Measurements from ENCODE around the gene PRKCH.
"Not testable (repeated sequence)": the region's sequence is repeated elsewhere in the genome, so short reads cannot be mapped to it uniquely, and the experiment has no call there.

The PRKCH gene

DNA sequence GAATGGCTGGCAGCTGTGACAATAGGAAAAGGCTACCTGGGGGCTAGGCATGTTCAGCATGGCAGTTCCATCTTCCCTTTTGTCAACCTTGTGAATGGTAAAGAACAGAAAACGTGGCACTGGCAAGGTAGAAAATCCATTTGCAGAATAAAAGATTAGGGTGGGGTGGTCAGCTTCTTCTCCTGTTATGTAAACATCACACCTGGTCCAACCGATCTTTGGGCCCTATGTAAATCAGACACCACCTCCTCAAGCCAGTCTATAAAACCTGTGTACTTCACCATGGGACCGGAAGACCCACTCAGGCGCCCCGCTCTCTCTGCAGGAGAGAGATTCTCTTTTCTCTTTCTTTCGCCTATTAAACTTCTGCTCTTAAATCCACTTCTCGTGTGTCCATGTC lies 20.6 kb upstream of the PRKCH start:
- no peak overlapping the region for H3K4me3 ChIP-seq (ENCODE audit: low read depth, low read length)
- no peak for DNase-seq (ENCODE audit: low read depth)
- TF ChIP-seq, protein P1, sequence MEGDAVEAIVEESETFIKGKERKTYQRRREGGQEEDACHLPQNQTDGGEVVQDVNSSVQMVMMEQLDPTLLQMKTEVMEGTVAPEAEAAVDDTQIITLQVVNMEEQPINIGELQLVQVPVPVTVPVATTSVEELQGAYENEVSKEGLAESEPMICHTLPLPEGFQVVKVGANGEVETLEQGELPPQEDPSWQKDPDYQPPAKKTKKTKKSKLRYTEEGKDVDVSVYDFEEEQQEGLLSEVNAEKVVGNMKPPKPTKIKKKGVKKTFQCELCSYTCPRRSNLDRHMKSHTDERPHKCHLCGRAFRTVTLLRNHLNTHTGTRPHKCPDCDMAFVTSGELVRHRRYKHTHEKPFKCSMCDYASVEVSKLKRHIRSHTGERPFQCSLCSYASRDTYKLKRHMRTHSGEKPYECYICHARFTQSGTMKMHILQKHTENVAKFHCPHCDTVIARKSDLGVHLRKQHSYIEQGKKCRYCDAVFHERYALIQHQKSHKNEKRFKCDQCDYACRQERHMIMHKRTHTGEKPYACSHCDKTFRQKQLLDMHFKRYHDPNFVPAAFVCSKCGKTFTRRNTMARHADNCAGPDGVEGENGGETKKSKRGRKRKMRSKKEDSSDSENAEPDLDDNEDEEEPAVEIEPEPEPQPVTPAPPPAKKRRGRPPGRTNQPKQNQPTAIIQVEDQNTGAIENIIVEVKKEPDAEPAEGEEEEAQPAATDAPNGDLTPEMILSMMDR (conservative IDR thresholded peaks at IDR 0.05; ENCODE audit: low read depth, low read length): no peak

DNA sequence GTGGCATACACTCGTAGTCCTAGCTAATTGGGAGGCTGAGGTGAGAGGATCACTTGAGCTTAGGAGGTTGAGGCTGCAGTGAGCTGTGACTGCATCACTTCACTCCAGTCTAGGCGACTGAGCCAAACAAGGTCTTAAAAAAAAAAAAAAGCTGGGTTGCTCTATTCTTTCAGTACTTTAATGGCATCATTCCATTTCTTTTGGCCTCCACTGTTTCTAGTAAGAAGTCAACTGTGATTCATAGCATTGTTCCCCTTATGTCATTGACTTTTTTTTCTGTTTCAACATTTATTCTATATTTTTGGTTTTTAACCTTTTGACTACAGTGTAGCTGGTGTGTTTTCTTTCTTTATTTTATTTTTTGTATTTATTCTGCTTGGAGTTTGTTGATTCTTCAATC lies 16.7 kb upstream of the PRKCH start:
- TF ChIP-seq, protein P1 (conservative IDR thresholded peaks at IDR 0.05; ENCODE audit: low read depth, low read length): no peak
- DNase-seq (ENCODE audit: low read depth): no peak
- no peak overlapping the region for H3K4me3 ChIP-seq (ENCODE audit: low read depth, low read length)

DNA sequence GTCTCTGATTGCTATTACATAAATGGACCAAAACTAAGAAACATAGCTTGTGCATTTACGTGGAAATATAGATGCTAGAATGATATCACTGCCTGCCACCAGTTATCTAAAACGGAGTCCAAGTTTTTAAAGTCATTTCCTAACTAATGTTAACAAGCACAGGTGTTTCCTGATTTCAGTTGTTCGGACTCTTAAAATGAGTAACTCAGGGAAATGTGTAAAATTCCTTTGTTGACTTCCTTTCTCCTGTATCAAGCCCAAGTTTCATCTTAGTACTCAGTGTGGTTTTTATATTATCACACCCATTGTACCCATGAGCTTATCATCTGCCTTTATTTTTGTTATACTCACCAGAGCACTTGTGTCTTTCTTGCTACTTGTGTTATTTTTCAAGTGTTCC lies 13.2 kb upstream of the PRKCH start:
- TF ChIP-seq, protein P1 (conservative IDR thresholded peaks at IDR 0.05; ENCODE audit: low read depth, low read length): no peak
- H3K4me3 ChIP-seq (ENCODE audit: low read depth, low read length): no peak overlapping the region
- DNase-seq (ENCODE audit: low read depth): no peak

DNA sequence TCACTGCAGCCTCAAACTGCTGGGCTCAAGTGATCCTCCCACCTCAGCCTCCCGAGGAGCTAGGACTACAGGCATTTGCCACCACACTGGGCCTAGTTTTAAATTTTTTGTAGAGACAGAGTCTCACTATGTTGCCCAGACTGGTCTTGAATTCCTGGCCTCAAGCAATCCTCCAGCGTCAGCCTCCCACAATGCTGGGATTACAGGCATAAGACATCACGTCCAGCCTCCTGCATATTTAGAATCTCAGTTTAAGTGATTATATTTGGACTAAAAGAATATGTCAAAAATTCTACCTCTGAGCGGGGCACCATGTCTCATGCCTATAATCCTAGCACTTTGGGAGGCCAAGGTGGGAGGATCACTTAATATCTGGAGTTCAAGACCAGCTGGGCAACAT lies 12.7 kb upstream of the PRKCH start:
- not testable (repeated sequence) for H3K4me3 ChIP-seq (ENCODE audit: low read depth, low read length); DNase-seq (ENCODE audit: low read depth)

DNA sequence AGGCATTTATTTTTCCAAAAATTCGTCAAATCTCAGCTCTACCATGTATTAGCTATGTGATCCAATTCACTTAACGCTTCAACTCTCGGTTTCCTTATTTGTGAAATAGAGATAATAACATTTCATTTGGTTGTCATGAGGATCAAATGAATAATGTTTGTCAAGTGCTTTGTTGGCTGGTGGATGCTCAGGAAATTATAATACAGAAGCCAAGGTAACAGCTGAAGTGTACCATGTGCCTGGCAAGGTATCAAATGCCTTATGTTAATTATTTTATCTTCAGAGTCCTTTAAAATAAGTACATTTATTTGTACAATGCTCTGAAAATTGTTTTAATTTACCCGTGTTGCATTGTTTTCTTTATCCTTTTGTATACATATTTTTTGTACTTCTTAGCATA lies 6.1 kb upstream of the PRKCH start:
- no peak overlapping the region for H3K4me3 ChIP-seq (ENCODE audit: low read depth, low read length)
- DNase-seq (ENCODE audit: low read depth): no peak
- TF ChIP-seq, protein P1 (conservative IDR thresholded peaks at IDR 0.05; ENCODE audit: low read depth, low read length): no peak

DNA sequence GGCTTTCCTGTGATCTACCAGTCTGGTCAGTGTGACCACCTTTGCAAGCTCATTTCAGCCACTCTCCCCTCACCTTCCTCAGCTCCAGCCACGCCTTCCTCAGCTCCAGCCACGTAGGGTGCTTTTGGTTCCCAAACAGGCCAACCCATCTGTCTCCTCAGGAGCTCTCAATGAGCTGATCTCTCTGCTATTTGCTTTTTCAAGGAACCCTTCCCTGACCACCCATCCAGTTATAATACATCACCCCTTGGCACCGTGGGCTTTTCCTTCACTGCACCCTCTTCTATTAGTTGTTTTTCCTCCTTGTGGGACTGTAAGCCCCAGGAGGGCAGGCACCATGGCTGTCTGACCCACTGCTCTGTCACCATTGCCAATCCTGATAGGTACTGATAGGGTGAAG lies 2.3 kb upstream of the PRKCH start:
- no peak overlapping the region for H3K4me3 ChIP-seq (ENCODE audit: low read depth, low read length)
- no peak for DNase-seq (ENCODE audit: low read depth)
- TF ChIP-seq, protein P1 (conservative IDR thresholded peaks at IDR 0.05; ENCODE audit: low read depth, low read length): no peak

DNA sequence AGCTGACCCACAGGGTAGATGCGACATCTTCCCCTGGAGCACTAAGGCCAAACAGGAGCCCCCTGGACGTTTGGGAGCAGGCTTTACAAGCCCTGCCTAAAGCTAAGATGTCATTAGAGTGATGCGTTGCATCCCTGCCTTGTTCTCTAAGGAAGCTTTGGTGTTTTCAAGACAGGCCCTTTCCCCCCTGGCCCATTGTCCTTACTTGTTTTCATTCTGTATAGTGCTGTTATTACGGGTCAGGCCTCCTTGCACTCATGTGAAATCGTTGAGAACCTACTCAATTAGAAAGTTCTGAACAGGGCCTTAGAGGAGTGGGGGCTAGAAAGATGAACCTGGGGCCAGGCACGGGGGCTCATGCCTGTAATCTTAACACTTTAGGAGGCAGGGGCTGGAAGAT lies 1.7 kb upstream of the PRKCH start:
- TF ChIP-seq, protein P1 (conservative IDR thresholded peaks at IDR 0.05; ENCODE audit: low read depth, low read length): no peak
- H3K4me3 ChIP-seq (ENCODE audit: low read depth, low read length): no peak overlapping the region
- no peak for DNase-seq (ENCODE audit: low read depth)

DNA sequence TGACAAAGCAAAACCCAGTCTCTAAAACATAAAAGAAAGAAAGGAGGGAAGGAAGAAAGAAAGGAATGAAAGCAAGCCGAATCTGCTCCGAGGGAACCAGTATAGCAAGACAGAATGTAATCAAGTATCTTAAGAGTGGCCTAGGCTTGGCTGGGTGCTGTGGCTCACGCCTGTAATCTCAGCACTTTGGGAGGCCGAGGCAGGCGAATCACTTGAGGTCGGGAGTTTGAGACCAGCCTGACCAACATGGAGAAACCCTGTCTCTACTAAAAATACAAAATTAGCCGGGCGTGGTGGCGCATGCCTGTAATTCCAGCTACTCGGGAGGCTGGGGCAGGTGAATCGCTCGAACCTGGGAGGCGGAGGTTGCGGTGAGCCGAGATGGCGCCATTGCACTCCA lies 1.2 kb upstream of the PRKCH start:
- H3K4me3 ChIP-seq (ENCODE audit: low read depth, low read length); DNase-seq (ENCODE audit: low read depth): not testable (repeated sequence)
